Measurements from ENCODE around the gene TFCP2L1.

The TFCP2L1 gene

GRCh38 chr2:121254748-121255147, 30.3 kb downstream of the TFCP2L1 start:
- no peaks in the 10 kb centered on the region for H3K9me3 ChIP-seq (ENCODE audit: insufficient read depth, low read length)
- H3K4me2 ChIP-seq (ENCODE audit: low read depth, low read length, poor library complexity, severe bottlenecking) = no peak overlapping the region
- H3K9me2 ChIP-seq (replicated peaks; ENCODE audit: insufficient read depth, low read length) = no peaks in the 10 kb centered on the region
- H3K27ac ChIP-seq (ENCODE audit: low read depth, low read length) = no peak overlapping the region
- TF ChIP-seq CTCF (IDR thresholded peaks at IDR 0.05; ENCODE audit: insufficient read depth, low read length, poor library complexity, severe bottlenecking) = no peak
- no peak for TF ChIP-seq EZH2phosphoT487 (conservative IDR thresholded peaks at IDR 0.05; ENCODE audit: low read length)
- no peak overlapping the region for H3K9ac ChIP-seq (ENCODE audit: low read length)
- H3K36me3 ChIP-seq (ENCODE audit: low read length) = no peaks in the 10 kb centered on the region
- no peaks in the 10 kb centered on the region for H3K27me3 ChIP-seq (ENCODE audit: low read length)
- H3K4me3 ChIP-seq (ENCODE audit: insufficient read depth, low read length, poor library complexity, severe bottlenecking) = no peak overlapping the region
- H4K20me1 ChIP-seq (ENCODE audit: low read depth, low read length) = no peaks in the 10 kb centered on the region
- H3K79me2 ChIP-seq (ENCODE audit: insufficient read depth, low read length) = no peaks in the 10 kb centered on the region
- no peaks in the 10 kb centered on the region for H3F3A ChIP-seq (ENCODE audit: insufficient read depth)
- no peak overlapping the region for H2AFZ ChIP-seq (ENCODE audit: low read depth, low read length, severe bottlenecking)

GRCh38 chr2:121253674-121254240, 31.2 kb downstream of the TFCP2L1 start:
- H3K4me2 ChIP-seq (ENCODE audit: low read depth, low read length, poor library complexity, severe bottlenecking) = no peak overlapping the region
- no peaks in the 10 kb centered on the region for H3K9me2 ChIP-seq (replicated peaks; ENCODE audit: insufficient read depth, low read length)
- no peaks in the 10 kb centered on the region for H3K79me2 ChIP-seq (ENCODE audit: insufficient read depth, low read length)
- no peaks in the 10 kb centered on the region for H3K27me3 ChIP-seq (ENCODE audit: low read length)
- H4K20me1 ChIP-seq (ENCODE audit: low read depth, low read length) = no peaks in the 10 kb centered on the region
- H3F3A ChIP-seq (ENCODE audit: insufficient read depth) = no peaks in the 10 kb centered on the region
- TF ChIP-seq EZH2phosphoT487 (conservative IDR thresholded peaks at IDR 0.05; ENCODE audit: low read length) (no peak), CTCF (IDR thresholded peaks at IDR 0.05; ENCODE audit: insufficient read depth, low read length, poor library complexity, severe bottlenecking) (no peak)
- no peaks in the 10 kb centered on the region for H3K9me3 ChIP-seq (ENCODE audit: insufficient read depth, low read length)
- no peak overlapping the region for H3K27ac ChIP-seq (ENCODE audit: low read depth, low read length)
- H2AFZ ChIP-seq (ENCODE audit: low read depth, low read length, severe bottlenecking) = no peak overlapping the region
- H3K36me3 ChIP-seq (ENCODE audit: low read length) = no peaks in the 10 kb centered on the region
- no peak overlapping the region for H3K4me3 ChIP-seq (ENCODE audit: insufficient read depth, low read length, poor library complexity, severe bottlenecking)
- no peak overlapping the region for H3K9ac ChIP-seq (ENCODE audit: low read length)

GRCh38 chr2:121253021-121253673, 31.9 kb downstream of the TFCP2L1 start:
- no peaks in the 10 kb centered on the region for H3K79me2 ChIP-seq (ENCODE audit: insufficient read depth, low read length)
- H3K36me3 ChIP-seq (ENCODE audit: low read length) = no peaks in the 10 kb centered on the region
- no peak overlapping the region for H3K4me2 ChIP-seq (ENCODE audit: low read depth, low read length, poor library complexity, severe bottlenecking)
- H2AFZ ChIP-seq (ENCODE audit: low read depth, low read length, severe bottlenecking) = no peak overlapping the region
- no peaks in the 10 kb centered on the region for H3K9me2 ChIP-seq (replicated peaks; ENCODE audit: insufficient read depth, low read length)
- no peak overlapping the region for H3K27ac ChIP-seq (ENCODE audit: low read depth, low read length)
- no peaks in the 10 kb centered on the region for H3K27me3 ChIP-seq (ENCODE audit: low read length)
- TF ChIP-seq CTCF (IDR thresholded peaks at IDR 0.05; ENCODE audit: insufficient read depth, low read length, poor library complexity, severe bottlenecking) (no peak), EZH2phosphoT487 (conservative IDR thresholded peaks at IDR 0.05; ENCODE audit: low read length) (no peak)
- H4K20me1 ChIP-seq (ENCODE audit: low read depth, low read length) = no peaks in the 10 kb centered on the region
- H3F3A ChIP-seq (ENCODE audit: insufficient read depth) = no peaks in the 10 kb centered on the region
- H3K9me3 ChIP-seq (ENCODE audit: insufficient read depth, low read length) = no peaks in the 10 kb centered on the region
- no peak overlapping the region for H3K9ac ChIP-seq (ENCODE audit: low read length)
- no peak overlapping the region for H3K4me3 ChIP-seq (ENCODE audit: insufficient read depth, low read length, poor library complexity, severe bottlenecking)
